Kidney epithelial cell (primary cell): ENCODE data around the gene GAS7. TPM values are rescaled to one million over a fixed set of nuclear protein-coding genes. Genes with fewer than 3 reads are reported as not detected.
A peak's percentile ranks its signal among the peaks of the same experiment; 100 is the strongest.

Experiments
- DNase-seq: peaks from one replicate; pipeline ENCODE4 v3.0.0-alpha.2; 2010; ENCODE audit warnings: low read depth
- H3K27me3 ChIP-seq: 2 replicates; pipeline ENCODE4 v1.6.0; 2011; ENCODE audit warnings: low read length; ENCODE audit not compliant: control insufficient read depth, insufficient read depth
- H3K36me3 ChIP-seq: 2 replicates; pipeline ENCODE4 v1.5.1; 2011; ENCODE audit warnings: low read length; ENCODE audit not compliant: control insufficient read depth, insufficient read depth
- H3K4me3 ChIP-seq: 2 replicates; pipeline ENCODE4 v1.5.1; 2011; ENCODE audit warnings: low read depth, mild to moderate bottlenecking, control low read depth, low read length
- total RNA-seq: library from RNA; depleted of rRNA; stranded (reverse); fragments of >200 nt; gene quantifications from 2 replicates; pipeline ENCODE4 v1.2.3, GENCODE V29; 2015
- TF ChIP-seq, protein P1 (sequence below): IDR thresholded peaks from 2 replicates; pipeline ENCODE4 v1.5.1; 2011; ENCODE audit warnings: mild to moderate bottlenecking, moderate library complexity, low read length, control low read depth, inconsistent platforms; ENCODE audit not compliant: insufficient read depth, poor library complexity, severe bottlenecking

The GAS7 gene
- total RNA-seq, 1 donor from 2014 or later = 3.6 TPM

- TF ChIP-seq, protein P1, sequence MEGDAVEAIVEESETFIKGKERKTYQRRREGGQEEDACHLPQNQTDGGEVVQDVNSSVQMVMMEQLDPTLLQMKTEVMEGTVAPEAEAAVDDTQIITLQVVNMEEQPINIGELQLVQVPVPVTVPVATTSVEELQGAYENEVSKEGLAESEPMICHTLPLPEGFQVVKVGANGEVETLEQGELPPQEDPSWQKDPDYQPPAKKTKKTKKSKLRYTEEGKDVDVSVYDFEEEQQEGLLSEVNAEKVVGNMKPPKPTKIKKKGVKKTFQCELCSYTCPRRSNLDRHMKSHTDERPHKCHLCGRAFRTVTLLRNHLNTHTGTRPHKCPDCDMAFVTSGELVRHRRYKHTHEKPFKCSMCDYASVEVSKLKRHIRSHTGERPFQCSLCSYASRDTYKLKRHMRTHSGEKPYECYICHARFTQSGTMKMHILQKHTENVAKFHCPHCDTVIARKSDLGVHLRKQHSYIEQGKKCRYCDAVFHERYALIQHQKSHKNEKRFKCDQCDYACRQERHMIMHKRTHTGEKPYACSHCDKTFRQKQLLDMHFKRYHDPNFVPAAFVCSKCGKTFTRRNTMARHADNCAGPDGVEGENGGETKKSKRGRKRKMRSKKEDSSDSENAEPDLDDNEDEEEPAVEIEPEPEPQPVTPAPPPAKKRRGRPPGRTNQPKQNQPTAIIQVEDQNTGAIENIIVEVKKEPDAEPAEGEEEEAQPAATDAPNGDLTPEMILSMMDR = no peak
- H3K4me3 ChIP-seq = peak overlapping the region; percentile 51
- peaks cover 17% of the 10 kb centered on the region for H3K27me3 ChIP-seq
- no peak for DNase-seq
- no peaks in the 10 kb centered on the region for H3K36me3 ChIP-seq
These were observed 491 bp downstream of the GAS7 start for GRCh38 chr17:10197721-10198508.

DNA sequence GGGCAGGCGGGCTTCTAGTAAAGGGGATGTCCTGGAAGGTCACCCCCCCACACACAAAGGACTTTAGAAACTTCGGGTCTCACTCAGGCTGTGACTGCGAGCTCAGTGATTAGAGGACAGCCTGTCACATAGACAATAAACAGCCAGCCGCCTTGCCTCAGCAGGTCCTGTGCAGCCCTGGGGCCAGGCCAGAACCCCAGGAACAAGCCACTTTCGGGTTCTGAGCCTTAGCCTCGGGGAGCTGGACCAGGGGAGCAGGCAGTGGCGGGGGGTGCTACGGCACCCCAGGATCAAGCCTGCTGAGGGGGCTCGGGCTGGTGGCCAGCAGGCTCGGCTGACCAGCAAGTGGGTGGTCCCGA, 1.1 kb downstream of the GAS7 start:
- TF ChIP-seq, protein P1 = no peak
- no peak for DNase-seq
- Histone ChIP-seq H3K27me3 (peaks cover 17% of the 10 kb centered on the region), H3K36me3 (no peaks in the 10 kb centered on the region), H3K4me3 (peak overlapping the region; percentile 51)

DNA sequence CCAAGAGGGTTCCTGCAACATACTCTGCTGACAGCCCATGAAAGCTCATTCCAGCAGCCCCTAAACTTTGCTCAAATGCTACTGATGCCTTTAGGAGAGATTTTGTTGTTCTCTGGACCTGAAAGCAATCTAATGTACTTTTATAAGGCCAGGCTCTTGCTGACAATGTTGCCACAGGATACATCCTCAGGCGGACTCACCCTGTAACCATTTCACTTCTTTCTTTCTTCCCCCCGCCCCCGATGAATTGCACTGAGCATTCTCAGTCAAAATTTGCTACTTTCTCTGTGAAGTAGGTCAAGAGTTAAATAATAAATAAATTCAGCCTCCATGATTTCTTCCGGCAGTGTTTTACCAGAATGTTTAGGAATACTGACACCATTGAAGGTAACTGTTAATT, 1.5 kb downstream of the GAS7 start:
- DNase-seq = no peak
- Histone ChIP-seq H3K4me3 (no peak overlapping the region), H3K36me3 (no peaks in the 10 kb centered on the region)

GRCh38 chr17:10196384-10196895, 2.0 kb downstream of the GAS7 start:
- no peak overlapping the region for H3K4me3 ChIP-seq
- DNase-seq = no peak

More for the DNA sequence above, 1.5 kb downstream of the GAS7 start:
- TF ChIP-seq, protein P1 = no peak
- H3K27me3 ChIP-seq = peaks cover 17% of the 10 kb centered on the region

GRCh38 chr17:10195090-10195805, 3.2 kb downstream of the GAS7 start:
- peaks cover 14% of the 10 kb centered on the region for H3K27me3 ChIP-seq
- H3K4me3 ChIP-seq = no peak overlapping the region
- DNase-seq = no peak
- no peaks in the 10 kb centered on the region for H3K36me3 ChIP-seq
- TF ChIP-seq, protein P1 = no peak

More at GRCh38 chr17:10196384-10196895, 2.0 kb downstream of the GAS7 start:
- no peaks in the 10 kb centered on the region for H3K36me3 ChIP-seq
- TF ChIP-seq, protein P1 = no peak
- peaks cover 17% of the 10 kb centered on the region for H3K27me3 ChIP-seq
